HL-60/S4 (cell line): Measurements from ENCODE around the gene TCEAL7.
"Not testable (repeated sequence)": the region's sequence is repeated elsewhere in the genome, so short reads cannot be mapped to it uniquely, and the experiment has no call there.

ENCODE experiments used
- in situ Hi-C: fragments of 300-500 bp; cut with MboI; formaldehyde crosslinking; loops from 2 replicates; pipeline ENCODE4 v1.14.3; 2022; ENCODE audit warnings: low sequenced_read_pairs

Gene TCEAL7

GRCh38 chrX:103329991-103330390 is at the start of gene TCEAL7:
TSS of gene TCEAL7 (plus strand) at chrX:103330239. CDS start at chrX:103331404, 1,165 bp downstream.
- in situ Hi-C loops: no loop called here

- in situ Hi-C loops: no loop called here
These were observed 36.9 kb upstream of the TCEAL7 start for GRCh38 chrX:103293118-103293517.

- in situ Hi-C loops: no loop called here
These were observed 25.3 kb upstream of the TCEAL7 start for GRCh38 chrX:103304705-103305104.

GRCh38 chrX:103305666-103306065 is 24.4 kb upstream of the TCEAL7 start:
- in situ Hi-C loops: not testable (repeated sequence)

- in situ Hi-C loops: no loop called here
These were observed 20.0 kb upstream of the TCEAL7 start for GRCh38 chrX:103309860-103310554.

GRCh38 chrX:103310555-103311398 is 19.3 kb upstream of the TCEAL7 start, which contains the start of gene BEX2:
TSS of gene BEX2 (minus strand) at chrX:103310990. CDS start at chrX:103309976, 1,014 bp downstream.
- in situ Hi-C loops: no loop called here

GRCh38 chrX:103311399-103311780 is 18.6 kb upstream of the TCEAL7 start:
- in situ Hi-C loops: no loop called here

- in situ Hi-C loops: no loop called here
These were observed 746 bp downstream of the TCEAL7 start for GRCh38 chrX:103330681-103331288.

- in situ Hi-C loops: no loop called here
These were observed 8.6 kb downstream of the TCEAL7 start for GRCh38 chrX:103338663-103339062.

- in situ Hi-C loops: no loop called here
These were observed 13.1 kb downstream of the TCEAL7 start for GRCh38 chrX:103343105-103343504.

GRCh38 chrX:103344606-103345005 is 14.6 kb downstream of the TCEAL7 start:
- in situ Hi-C loops: no loop called here

GRCh38 chrX:103347682-103348397 is 17.8 kb downstream of the TCEAL7 start:
- in situ Hi-C loops: no loop called here

GRCh38 chrX:103356130-103356798 is 26.2 kb downstream of the TCEAL7 start, which contains the start of gene TCEAL9:
TSS of gene TCEAL9 (plus strand) at chrX:103356506. CDS start at chrX:103357685, 1,179 bp downstream.
- in situ Hi-C loops: no loop called here

GRCh38 chrX:103356858-103357257 is 26.8 kb downstream of the TCEAL7 start:
- in situ Hi-C loops: no loop called here

GRCh38 chrX:103357871-103358270 is 27.8 kb downstream of the TCEAL7 start:
- in situ Hi-C loops: no loop called here

GRCh38 chrX:103359605-103360004 is 29.6 kb downstream of the TCEAL7 start:
- in situ Hi-C loops: not testable (repeated sequence)

GRCh38 chrX:103360092-103360491 is 30.1 kb downstream of the TCEAL7 start:
- in situ Hi-C loops: no loop called here

- in situ Hi-C loops: no loop called here
These were observed 30.9 kb downstream of the TCEAL7 start for GRCh38 chrX:103360916-103361315.

- in situ Hi-C loops: no loop called here
These were observed 31.8 kb downstream of the TCEAL7 start for GRCh38 chrX:103361798-103362197.

- in situ Hi-C loops: no loop called here
These were observed 32.4 kb downstream of the TCEAL7 start for GRCh38 chrX:103362474-103362873.
